ENCODE measurements around the gene CITED2.

CITED2 gene

GRCh38 chr6:139381216-139381865 lies 6.9 kb upstream of the CITED2 start:
- no peak for FAIRE-seq

GRCh38 chr6:139380611-139381010 lies 6.2 kb upstream of the CITED2 start:
- no peak for FAIRE-seq

GRCh38 chr6:139380168-139380567 lies 5.7 kb upstream of the CITED2 start:
- FAIRE-seq, result no peak

- FAIRE-seq, result no peak
These were observed 4.5 kb upstream of the CITED2 start for GRCh38 chr6:139378882-139379341.

GRCh38 chr6:139378226-139378625 lies 3.8 kb upstream of the CITED2 start:
- FAIRE-seq, result no peak

- FAIRE-seq, result no peak
These were observed 2.3 kb upstream of the CITED2 start for GRCh38 chr6:139376604-139377218.

GRCh38 chr6:139376017-139376330 lies 1.5 kb upstream of the CITED2 start:
- FAIRE-seq, result no peak

- FAIRE-seq, result peak; percentile 46
These were observed 973 bp upstream of the CITED2 start for GRCh38 chr6:139375226-139376016.

- FAIRE-seq, result no peak
These were observed 506 bp downstream of the CITED2 start for GRCh38 chr6:139373928-139374356.

GRCh38 chr6:139373154-139373927 lies 1.1 kb downstream of the CITED2 start:
- FAIRE-seq, result no peak

- FAIRE-seq, result no peak
These were observed 1.9 kb downstream of the CITED2 start for GRCh38 chr6:139372326-139373153.

GRCh38 chr6:139371421-139372203 lies 2.8 kb downstream of the CITED2 start:
- no peak for FAIRE-seq

GRCh38 chr6:139370999-139371345 lies 3.5 kb downstream of the CITED2 start:
- no peak for FAIRE-seq

- FAIRE-seq, result peak; percentile 11
These were observed 4.0 kb downstream of the CITED2 start for GRCh38 chr6:139370283-139370998.

GRCh38 chr6:139369568-139370282 lies 4.7 kb downstream of the CITED2 start:
- peak; percentile 91 for FAIRE-seq

GRCh38 chr6:139369068-139369467 lies 5.4 kb downstream of the CITED2 start:
- no peak for FAIRE-seq

- FAIRE-seq, result no peak
These were observed 5.8 kb downstream of the CITED2 start for GRCh38 chr6:139368661-139369060.

GRCh38 chr6:139367810-139368351 lies 6.6 kb downstream of the CITED2 start:
- peak; percentile 93 for FAIRE-seq

GRCh38 chr6:139364982-139365379 lies 9.5 kb downstream of the CITED2 start:
- no peak for FAIRE-seq
